Measurements from ENCODE around the gene KCNJ10.

- no peak for TF ChIP-seq CTCF (IDR thresholded peaks at IDR 0.05; ENCODE audit: extremely low read depth in 1 of 2, insufficient read depth in 1 of 2, low read depth in 1 of 2, low read length in 2 of 2)
- TF ChIP-seq POLR2AphosphoS5 (IDR thresholded peaks at IDR 0.05; ENCODE audit: insufficient read depth, low read depth, low read length) = no peak
- no peak for TF ChIP-seq EZH2 (IDR thresholded peaks at IDR 0.05; ENCODE audit: borderline replicate concordance, low read depth, low read length, severe bottlenecking)
Measured at GRCh38 chr1:159970932-159971342, 99.0 kb downstream of the KCNJ10 start.

Measured in endothelial cell of umbilical vein (primary cell).